Measurements from ENCODE around the gene DTD1.

DTD1 gene

GRCh38 chr20:18663932-18664331 lies 76.1 kb downstream of the DTD1 start:
- no peak for DNase-seq

GRCh38 chr20:18665135-18665534 lies 77.3 kb downstream of the DTD1 start:
- no peak for DNase-seq

DNA sequence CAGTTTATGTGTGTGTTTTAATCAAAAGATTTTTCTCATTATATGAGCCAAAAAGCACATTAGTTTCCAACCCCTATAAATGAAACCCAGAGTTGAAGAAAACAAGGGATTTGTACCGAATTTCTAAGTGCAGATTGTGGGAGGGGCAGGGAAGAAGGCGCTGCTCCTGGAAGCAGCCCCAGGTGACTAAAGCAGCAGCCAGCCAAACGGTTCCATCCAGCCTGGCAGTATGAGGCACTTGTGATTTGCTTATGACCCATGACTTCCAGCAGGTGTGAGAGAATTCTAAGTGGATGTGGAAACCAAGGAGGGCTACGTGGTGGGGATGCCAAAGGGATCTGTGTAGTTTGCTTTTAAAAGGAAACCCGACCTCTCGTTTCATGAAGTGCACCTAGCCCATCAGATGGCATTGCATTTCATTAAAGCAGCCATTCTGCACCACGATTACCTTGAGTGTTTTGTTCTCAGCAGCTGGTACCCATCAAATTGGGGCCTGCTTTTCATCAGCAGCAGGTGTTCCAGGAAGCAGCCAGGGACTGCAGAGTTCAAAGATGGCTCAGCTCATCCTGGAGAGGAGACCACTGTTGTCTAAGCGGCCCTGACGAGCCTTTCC lies 79.1 kb downstream of the DTD1 start:
- DNase-seq: peak; percentile 93

DNA sequence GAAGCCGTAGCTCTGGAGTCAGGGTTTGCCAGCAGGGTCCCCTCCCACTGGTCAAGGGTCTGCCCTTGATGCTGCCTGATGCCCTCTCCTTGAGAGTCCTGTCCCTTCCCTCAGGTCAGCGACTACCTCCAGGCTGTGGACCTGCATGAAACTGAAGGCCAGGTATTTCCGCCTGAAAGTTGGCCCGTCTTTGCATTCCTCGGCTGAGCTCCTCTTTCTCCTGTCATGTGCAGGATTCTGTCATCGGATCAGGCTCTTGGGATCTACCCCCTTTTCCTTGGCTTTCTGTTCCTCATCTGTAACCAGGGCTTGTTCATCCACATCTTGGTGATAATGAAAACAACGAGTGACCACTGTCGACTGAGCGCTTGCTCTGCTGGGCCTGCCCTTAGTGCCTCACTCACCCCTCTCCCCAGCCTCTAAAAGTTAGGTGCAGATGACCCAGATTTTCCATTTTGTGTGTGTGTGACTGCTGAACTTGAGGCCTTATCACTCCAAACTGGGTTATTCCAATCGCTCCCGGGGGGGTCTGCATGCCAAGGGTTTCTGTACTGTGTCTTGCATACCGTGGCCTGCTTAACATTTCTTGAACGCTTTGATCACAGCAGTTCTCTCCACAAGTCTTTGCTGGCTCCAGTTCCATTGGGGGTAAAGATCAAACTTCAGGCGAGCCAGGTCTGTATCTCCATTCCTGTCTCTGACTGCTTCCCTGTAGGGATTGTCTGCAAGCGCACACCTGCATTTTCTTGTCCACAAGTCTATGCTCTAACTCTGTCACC lies 81.6 kb downstream of the DTD1 start:
- DNase-seq: no peak

DNA sequence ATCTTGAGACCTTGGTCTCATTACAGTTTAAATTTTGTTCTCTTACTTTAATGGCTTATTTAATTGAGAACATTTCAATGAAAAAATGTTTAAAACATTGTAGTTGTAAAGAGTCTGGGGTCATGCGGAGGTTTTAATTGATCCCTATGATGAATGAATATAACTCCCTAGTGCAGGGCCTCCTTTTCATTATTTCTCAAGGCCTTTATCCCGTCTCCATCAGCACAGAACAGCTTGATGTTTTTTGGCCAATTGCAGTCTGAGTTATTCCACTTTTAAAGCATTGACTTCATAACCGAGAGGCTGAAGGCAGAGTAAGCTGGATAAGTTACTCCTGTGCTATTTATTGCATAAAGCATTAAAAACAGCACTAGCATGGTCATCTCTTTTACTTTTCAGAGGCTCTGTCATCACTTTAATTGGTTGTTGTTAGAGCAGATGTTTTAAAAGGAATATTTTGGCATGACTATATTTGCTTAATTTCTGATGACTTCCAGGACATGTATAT lies 83.4 kb downstream of the DTD1 start:
- DNase-seq: no peak

DNA sequence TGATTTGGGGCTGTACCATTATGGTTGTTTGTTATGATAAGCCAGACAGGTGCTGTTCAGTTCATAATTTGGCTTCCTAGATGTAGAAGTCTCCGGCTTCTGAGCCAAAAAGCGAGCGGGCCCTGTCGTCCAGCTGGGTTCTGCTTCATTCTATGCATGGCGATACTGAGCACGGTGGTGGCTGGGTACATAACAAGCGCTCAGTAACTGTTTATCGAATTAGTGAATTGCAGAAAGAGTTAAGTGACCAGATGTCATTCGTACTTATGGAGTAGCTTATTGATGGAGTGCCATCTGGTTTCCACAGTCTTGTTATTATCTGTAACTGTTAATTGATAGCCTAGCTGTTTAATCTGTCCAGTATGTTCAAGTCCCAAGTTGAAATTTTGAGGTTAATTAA lies 85.0 kb downstream of the DTD1 start:
- no peak for DNase-seq

DNA sequence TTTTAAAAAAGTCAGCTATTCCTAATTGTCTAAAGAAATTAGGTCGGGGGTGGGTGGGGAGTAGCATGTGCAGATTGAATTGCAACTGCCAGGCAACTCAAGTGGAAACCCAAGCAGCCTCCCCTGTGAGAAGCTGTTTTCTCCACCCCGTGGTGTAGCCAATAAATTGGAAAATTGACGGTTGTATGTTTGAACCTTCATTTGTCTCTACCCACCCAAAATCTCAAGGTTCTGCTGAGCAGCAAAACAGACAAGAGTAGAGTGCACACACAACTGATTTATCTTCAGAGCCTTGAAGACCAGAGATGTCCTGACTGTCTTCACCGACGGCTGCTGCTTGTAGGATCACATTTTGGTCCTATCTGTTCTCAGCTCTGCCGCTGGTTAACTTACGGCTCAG lies 88.5 kb downstream of the DTD1 start:
- no peak for DNase-seq

DNA sequence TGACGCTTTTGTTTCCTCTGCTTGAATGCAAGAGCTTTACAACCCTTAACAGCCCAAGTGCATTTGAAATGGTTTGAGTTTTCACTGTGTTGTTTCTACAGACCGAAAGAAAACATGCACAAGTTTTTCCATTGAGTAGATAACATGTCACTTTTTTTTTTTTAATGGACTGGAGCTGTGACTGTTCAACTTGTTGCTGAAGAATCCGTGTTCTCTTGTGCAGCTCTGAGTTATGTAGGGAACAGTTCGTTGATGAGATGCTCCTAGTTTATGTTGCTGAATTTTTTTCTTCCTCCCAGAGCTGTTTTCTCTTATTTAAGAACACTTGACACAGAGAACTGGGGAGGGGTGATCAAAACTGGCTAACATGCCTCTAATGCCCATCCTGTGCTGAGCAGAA lies 89.3 kb downstream of the DTD1 start:
- no peak for DNase-seq

- DNase-seq: peak; percentile 86
Observed at GRCh38 chr20:18678549-18679419, 90.9 kb downstream of the DTD1 start.

GRCh38 chr20:18683839-18684238 lies 96.0 kb downstream of the DTD1 start:
- DNase-seq: no peak

GRCh38 chr20:18684775-18685174 lies 96.9 kb downstream of the DTD1 start:
- no peak for DNase-seq

- no peak for DNase-seq
Observed at GRCh38 chr20:18685406-18685805, 97.6 kb downstream of the DTD1 start.

- DNase-seq: no peak
Observed at GRCh38 chr20:18686696-18687095, 98.8 kb downstream of the DTD1 start.

- no peak for DNase-seq
Observed at GRCh38 chr20:18688676-18689075, 100.8 kb downstream of the DTD1 start.

GRCh38 chr20:18689557-18689956 lies 101.7 kb downstream of the DTD1 start:
- DNase-seq: no peak

- no peak for DNase-seq
Observed at GRCh38 chr20:18692447-18692846, 104.6 kb downstream of the DTD1 start.

DNA sequence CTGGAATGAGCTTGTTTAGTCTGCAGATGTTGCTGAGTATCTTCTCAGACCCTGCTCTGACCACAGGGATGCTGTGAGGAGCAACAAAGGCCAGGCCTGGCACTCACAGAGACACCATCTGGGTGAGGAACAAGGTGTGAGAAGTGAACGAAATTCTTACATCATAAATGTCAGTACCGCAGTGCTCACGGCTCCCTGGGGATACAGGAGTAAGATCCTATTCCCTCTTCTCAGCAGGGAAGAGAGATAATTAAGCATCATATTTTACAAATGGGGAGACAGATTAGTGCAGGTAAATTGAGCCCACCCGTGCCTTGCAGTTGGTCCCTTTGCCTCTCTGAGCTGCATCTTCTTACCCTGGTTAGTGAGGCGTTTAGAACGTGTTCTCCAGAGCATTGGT lies 106.2 kb downstream of the DTD1 start:
- peak; percentile 88 for DNase-seq

- no peak for DNase-seq
Observed at GRCh38 chr20:18695175-18695574, 107.3 kb downstream of the DTD1 start.

- DNase-seq: no peak
Observed at GRCh38 chr20:18698735-18699380, 111.0 kb downstream of the DTD1 start.

DNA sequence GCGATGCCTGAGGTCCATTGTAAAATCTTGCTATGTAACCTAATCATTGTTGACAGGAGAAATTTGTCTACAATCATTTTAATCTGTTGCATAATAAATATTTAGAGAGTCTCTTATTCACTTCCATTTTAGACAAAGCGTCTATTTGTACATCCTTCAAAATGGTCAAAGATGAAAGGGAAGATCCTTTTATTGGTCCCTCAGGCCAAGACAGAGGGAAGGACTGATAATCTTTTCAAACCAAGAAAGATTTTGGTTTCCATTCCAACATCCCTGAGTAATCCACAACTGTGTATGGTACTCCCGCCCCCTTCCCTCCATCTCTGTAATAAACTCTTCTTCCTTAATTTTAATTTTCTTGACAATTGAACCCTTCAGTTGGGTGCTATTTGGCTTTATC lies 114.1 kb downstream of the DTD1 start:
- no peak for DNase-seq

DNA sequence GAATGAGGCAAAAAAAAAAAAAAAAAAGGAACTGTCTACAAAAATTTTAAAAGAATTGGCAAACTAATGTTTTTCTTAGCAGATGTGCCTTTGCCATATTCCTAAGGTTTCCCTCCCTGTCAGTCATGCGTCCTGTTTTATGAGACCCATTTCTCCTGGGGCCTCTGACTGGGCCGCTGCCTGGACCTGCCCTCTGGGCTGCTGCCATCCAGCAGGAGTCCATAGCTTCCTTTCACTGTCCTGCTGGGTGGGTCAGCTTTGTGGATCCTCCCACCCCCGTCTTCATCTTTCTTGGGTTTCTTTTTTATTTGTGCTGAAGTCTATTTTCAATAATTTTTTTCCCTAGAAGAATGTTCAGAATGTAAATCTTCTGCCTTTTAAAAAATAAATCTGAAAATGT lies 114.9 kb downstream of the DTD1 start:
- DNase-seq: no peak

- DNase-seq: no peak
Observed at GRCh38 chr20:18705490-18705889, 117.6 kb downstream of the DTD1 start.

GRCh38 chr20:18705910-18706309 lies 118.1 kb downstream of the DTD1 start:
- DNase-seq: peak; percentile 42
